ENCODE results near the gene PDE3A. TPM values are rescaled to one million over a fixed set of nuclear protein-coding genes. Genes with fewer than 3 reads are reported as not detected.
"Not testable (repeated sequence)": the region's sequence is repeated elsewhere in the genome, so short reads cannot be mapped to it uniquely, and the experiment has no call there.

The PDE3A gene
- total RNA-seq, 1 donor from 2014 or later: 82.6 TPM

- peak; percentile 46 for DNase-seq (ENCODE audit: low spot score)
Measured at GRCh38 chr12:20602641-20603391, 234.5 kb downstream of the PDE3A start.

GRCh38 chr12:20604408-20605067 is 236.2 kb downstream of the PDE3A start:
- DNase-seq (ENCODE audit: low spot score): no peak

GRCh38 chr12:20615020-20615419 is 246.7 kb downstream of the PDE3A start:
- DNase-seq (ENCODE audit: low spot score): not testable (repeated sequence)

- DNase-seq (ENCODE audit: low spot score): no peak
Measured at GRCh38 chr12:20616093-20616492, 247.8 kb downstream of the PDE3A start.

GRCh38 chr12:20620261-20620660 is 251.9 kb downstream of the PDE3A start:
- DNase-seq (ENCODE audit: low spot score): no peak

GRCh38 chr12:20624718-20625117 is 256.4 kb downstream of the PDE3A start:
- DNase-seq (ENCODE audit: low spot score): peak; percentile 37

GRCh38 chr12:20625531-20625930 is 257.2 kb downstream of the PDE3A start:
- DNase-seq (ENCODE audit: low spot score): no peak

GRCh38 chr12:20627001-20627588 is 258.8 kb downstream of the PDE3A start:
- no peak for DNase-seq (ENCODE audit: low spot score)

GRCh38 chr12:20628226-20628787 is 260.0 kb downstream of the PDE3A start:
- no peak for DNase-seq (ENCODE audit: low spot score)

GRCh38 chr12:20628999-20629398 is 260.7 kb downstream of the PDE3A start:
- DNase-seq (ENCODE audit: low spot score): no peak

- DNase-seq (ENCODE audit: low spot score): no peak
Measured at GRCh38 chr12:20629414-20630156, 261.2 kb downstream of the PDE3A start.

- no peak for DNase-seq (ENCODE audit: low spot score)
Measured at GRCh38 chr12:20631711-20632110, 263.4 kb downstream of the PDE3A start.

- DNase-seq (ENCODE audit: low spot score): no peak
Measured at GRCh38 chr12:20641106-20641505, 272.8 kb downstream of the PDE3A start.

GRCh38 chr12:20643822-20644221 is 275.5 kb downstream of the PDE3A start:
- no peak for DNase-seq (ENCODE audit: low spot score)

- peak; percentile 33 for DNase-seq (ENCODE audit: low spot score)
Measured at GRCh38 chr12:20646239-20646827, 278.0 kb downstream of the PDE3A start.

GRCh38 chr12:20653871-20654270 is 285.5 kb downstream of the PDE3A start:
- DNase-seq (ENCODE audit: low spot score): no peak

GRCh38 chr12:20656600-20656999 is 288.3 kb downstream of the PDE3A start:
- DNase-seq (ENCODE audit: low spot score): no peak

- DNase-seq (ENCODE audit: low spot score): no peak
Measured at GRCh38 chr12:20657496-20657895, 289.2 kb downstream of the PDE3A start.

- DNase-seq (ENCODE audit: low spot score): no peak
Measured at GRCh38 chr12:20681334-20681733, 313.0 kb downstream of the PDE3A start.

- DNase-seq (ENCODE audit: low spot score): no peak
Measured at GRCh38 chr12:20695232-20695631, 326.9 kb downstream of the PDE3A start, which contains the start of gene SLCO1C1. TSS of gene SLCO1C1 (plus strand) at chr12:20695332. CDS start at chr12:20699577, 4,245 bp downstream.

Data from umbilical cord (tissue), 2 donors.